ENCODE measurements around the gene WNT1. TPM values are rescaled to one million over a fixed set of nuclear protein-coding genes. Genes with fewer than 3 reads are reported as not detected.

WNT1 gene
- total RNA-seq, 4 donors from 2014 or later, result not detected

GRCh38 chr12:48954061-48954460 lies 24.1 kb upstream of the WNT1 start:
- H3K4me1 ChIP-seq, result peaks cover 17 to 26% of the 10 kb centered on the region in 2 donors
- intact Hi-C loops (cut with DNase I), result no loop called here
- no peaks in the 10 kb centered on the region for H3K27me3 ChIP-seq
- no peak overlapping the region for H3K27ac ChIP-seq
- H3K4me3 ChIP-seq (replicated peaks in 1 of 3), result no peak overlapping the region
- no peak for DNase-seq
- H3K9me3 ChIP-seq, result no peaks in the 10 kb centered on the region
- 97 to 99% methylated on average over 3 of the region's 3 CpGs for WGBS, 2 donors
- TF ChIP-seq POLR2A (IDR thresholded peaks at IDR 0.05) (no peak), CTCF (IDR thresholded peaks at IDR 0.05) (no peak)
- H3K36me3 ChIP-seq, result peaks cover 0 to 5% of the 10 kb centered on the region in 2 donors

- 27 to 43% methylated on average over 3 of the region's 3 CpGs for WGBS, 2 donors
- peak; percentile 72 to 73 for DNase-seq
- no peak overlapping the region for H3K4me3 ChIP-seq (replicated peaks in 1 of 3)
- peaks cover 17 to 26% of the 10 kb centered on the region in 2 donors for H3K4me1 ChIP-seq
- TF ChIP-seq CTCF (IDR thresholded peaks at IDR 0.05) (no peak), POLR2A (IDR thresholded peaks at IDR 0.05) (no peak)
- H3K36me3 ChIP-seq, result peaks cover 0 to 5% of the 10 kb centered on the region in 2 donors
- H3K27ac ChIP-seq, result no peak overlapping the region
- H3K27me3 ChIP-seq, result no peaks in the 10 kb centered on the region
- intact Hi-C loops (cut with DNase I), result no loop called here
- H3K9me3 ChIP-seq, result no peaks in the 10 kb centered on the region
Measured at GRCh38 chr12:48954841-48955501, 23.2 kb upstream of the WNT1 start.

- H3K27me3 ChIP-seq, result no peaks in the 10 kb centered on the region
- peak overlapping the region; percentile 43 to 87 (median 75) for H3K4me3 ChIP-seq (replicated peaks in 1 of 3)
- peaks cover 17 to 26% of the 10 kb centered on the region in 2 donors for H3K4me1 ChIP-seq
- peaks cover 0 to 5% of the 10 kb centered on the region in 2 donors for H3K36me3 ChIP-seq
- 1% methylated on average over 20 to 29 of the region's 29 CpGs for WGBS, 2 donors
- H3K9me3 ChIP-seq, result no peaks in the 10 kb centered on the region
- peak overlapping the region; percentile 12 to 84 (median 70) for H3K27ac ChIP-seq
- TF ChIP-seq CTCF (IDR thresholded peaks at IDR 0.05), result no peak
- TF ChIP-seq POLR2A (IDR thresholded peaks at IDR 0.05), result peak in 1 of 2 donors; percentile 46
- DNase-seq, result peak; percentile 85 to 88
- intact Hi-C loops (cut with DNase I), result no loop called here
Measured at GRCh38 chr12:48956279-48957140, 21.6 kb upstream of the WNT1 start.

- Histone ChIP-seq H3K27ac (peak within 1 kb of the TSS; percentile 12 to 84 (median 70)), H3K9me3 (no peaks in the 10 kb centered on the region), H3K27me3 (no peaks in the 10 kb centered on the region), H3K36me3 (peaks cover 0 to 5% of the 10 kb centered on the region in 2 donors), H3K4me3 (replicated peaks in 1 of 3) (peak within 1 kb of the TSS; percentile 43 to 87 (median 75)), H3K4me1 (peaks cover 17 to 26% of the 10 kb centered on the region in 2 donors)
- intact Hi-C loops (cut with DNase I), result no loop called here
- 0 to 1% methylated on average over 36 to 51 of the region's 58 CpGs for WGBS, 2 donors
- DNase-seq, result peak; percentile 96
- TF ChIP-seq POLR2A (IDR thresholded peaks at IDR 0.05) (peak in 1 of 2 donors; percentile 82), CTCF (IDR thresholded peaks at IDR 0.05) (no peak)
Measured at GRCh38 chr12:48957141-48958048, 20.7 kb upstream of the WNT1 start, which contains the start of gene ARF3. Gene ARF3 (minus strand): TSS chr12:48957487. CDS start chr12:48941095, 16,392 bp downstream.
